D721Med (cell line): ENCODE measurements around the gene HTN3.

Experiments
- DNase-seq: peaks from one replicate; pipeline ENCODE4 v3.0.0; 2011; ENCODE audit warnings: low spot score; ENCODE audit not compliant: insufficient read length
- FAIRE-seq: peaks from 2 replicates; lab custom pipeline; 2011; peaks lifted over from hg19 to GRCh38; lab: Jason Lieb, UNC
- CTCF ChIP-seq: IDR thresholded peaks from 2 replicates; pipeline ENCODE4 v1.5.1; 2012; ENCODE audit warnings: mild to moderate bottlenecking, control low read depth; ENCODE audit not compliant: insufficient read depth; ENCODE audit errors: missing control alignments

The HTN3 gene

GRCh38 chr4:70057651-70058050, 29.4 kb downstream of the HTN3 start:
- TF ChIP-seq CTCF: no peak
- FAIRE-seq: no peak
- DNase-seq: no peak

GRCh38 chr4:70059149-70059548, 30.9 kb downstream of the HTN3 start:
- TF ChIP-seq CTCF: no peak
- no peak for FAIRE-seq
- no peak for DNase-seq

- DNase-seq (no peak), FAIRE-seq (no peak)
- TF ChIP-seq CTCF: no peak
These were observed 33.7 kb downstream of the HTN3 start for GRCh38 chr4:70062000-70062399.

GRCh38 chr4:70080205-70080604, 51.9 kb downstream of the HTN3 start:
- TF ChIP-seq CTCF: no peak
- no peak for FAIRE-seq
- DNase-seq: no peak
